GM21825 (cell line): Measurements from ENCODE around the gene NDUFB7.
A peak's percentile ranks its signal among the peaks of the same experiment; 100 is the strongest.

Experiments
- ATAC-seq: cut with Tn5 transposase; IDR thresholded peaks from one replicate; pipeline ENCODE4 v1.9.1; 2021; ENCODE audit warnings: mild to moderate bottlenecking, moderate library complexity; ENCODE audit not compliant: unreplicated experiment

The NDUFB7 gene

DNA sequence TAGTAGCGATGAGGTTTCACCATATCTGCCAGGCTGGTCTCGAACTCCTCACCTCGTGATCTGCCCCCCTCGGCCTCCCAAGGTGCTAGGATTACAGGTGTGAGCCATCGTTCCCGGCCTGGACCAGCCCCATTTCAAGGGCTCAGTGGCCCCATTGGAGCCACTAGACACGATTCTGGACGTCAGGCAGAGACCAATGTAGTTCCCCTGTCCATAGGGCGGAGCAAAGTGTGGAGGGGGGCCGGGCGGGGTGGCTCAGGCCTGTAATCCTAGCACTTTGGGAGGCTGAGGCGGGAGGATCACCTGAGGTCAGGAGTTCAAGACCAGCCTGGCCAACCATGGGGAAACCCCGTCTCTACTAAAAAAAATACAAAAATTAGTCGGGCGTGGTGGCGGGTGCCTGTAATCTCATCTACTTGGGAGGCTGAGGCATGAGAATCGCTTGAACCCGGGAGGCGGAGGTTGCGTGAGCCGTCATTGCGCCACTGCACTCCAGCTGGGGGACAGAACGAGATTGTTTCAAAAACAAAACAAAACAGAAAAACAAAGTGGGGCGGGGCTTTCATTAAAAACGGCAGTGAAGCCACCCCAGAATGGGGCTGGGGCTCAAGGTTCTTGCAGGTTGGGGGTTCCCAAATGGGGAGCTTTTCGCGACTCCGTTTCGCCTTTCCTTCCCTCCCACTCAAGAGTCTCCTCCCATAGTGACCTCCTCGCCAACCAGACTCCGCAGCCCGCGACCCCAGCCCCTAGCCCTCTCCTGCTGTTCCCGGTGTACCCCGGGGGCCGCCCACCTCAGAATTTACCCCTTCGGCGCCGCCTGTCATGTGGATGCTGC is 43.2 kb downstream of the NDUFB7 start:
- ATAC-seq: no peak

DNA sequence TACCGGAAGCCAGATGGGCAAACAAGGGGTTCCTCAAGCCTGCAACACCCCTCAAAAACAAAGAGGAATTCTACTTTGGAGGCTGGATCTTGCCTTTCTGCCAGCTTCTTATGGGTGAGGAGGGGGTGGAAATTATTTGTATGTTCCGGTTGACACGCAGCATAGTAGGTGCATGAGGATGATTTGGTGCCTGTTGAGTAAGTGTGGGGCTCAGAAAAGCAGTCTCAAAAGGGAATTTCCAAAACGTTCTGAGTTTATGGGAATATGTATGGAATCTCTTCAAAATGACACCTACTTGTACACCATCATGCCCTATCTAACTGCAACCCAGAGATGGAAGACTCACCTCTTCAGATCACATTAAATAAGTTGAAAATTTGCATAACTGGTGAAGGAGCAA is 45.4 kb downstream of the NDUFB7 start:
- no peak for ATAC-seq

DNA sequence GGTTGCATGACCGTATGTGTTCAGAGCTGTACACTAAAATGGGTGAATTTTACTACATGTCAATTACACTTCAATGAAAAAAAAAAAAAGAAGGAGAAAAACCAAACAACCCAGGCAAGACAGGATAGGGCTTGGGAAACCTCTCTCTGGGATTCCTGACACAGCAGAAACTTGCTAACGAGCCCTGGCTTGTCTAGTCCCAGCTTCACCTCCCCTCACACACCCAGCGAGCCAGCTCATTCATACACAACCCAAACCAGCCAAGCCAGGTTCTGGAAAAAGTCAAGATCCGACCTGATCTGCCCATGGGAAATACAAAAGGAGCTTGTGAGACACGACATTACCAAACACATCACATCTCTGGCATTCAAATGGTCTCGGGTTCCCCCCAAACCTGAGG is 46.1 kb downstream of the NDUFB7 start:
- no peak for ATAC-seq

DNA sequence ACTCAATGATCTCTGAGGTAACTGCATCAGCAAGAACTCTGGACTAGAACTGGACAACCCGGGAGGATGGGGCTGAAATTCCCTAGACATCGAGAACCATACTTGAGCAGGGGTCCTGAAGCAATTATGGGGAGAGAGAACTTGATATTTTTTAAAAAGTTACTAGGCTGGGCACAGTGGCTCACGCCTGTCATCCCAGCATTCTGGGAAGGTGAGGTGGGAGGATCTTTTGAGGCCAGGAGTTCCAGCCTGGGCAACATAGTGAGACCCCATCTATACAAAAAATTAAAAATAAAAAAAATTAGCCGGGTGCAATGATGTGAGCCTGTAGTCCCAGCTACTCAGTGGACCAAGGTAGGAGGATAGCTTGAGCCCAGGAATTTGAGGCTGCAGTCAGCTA is 51.3 kb downstream of the NDUFB7 start:
- no peak for ATAC-seq

DNA sequence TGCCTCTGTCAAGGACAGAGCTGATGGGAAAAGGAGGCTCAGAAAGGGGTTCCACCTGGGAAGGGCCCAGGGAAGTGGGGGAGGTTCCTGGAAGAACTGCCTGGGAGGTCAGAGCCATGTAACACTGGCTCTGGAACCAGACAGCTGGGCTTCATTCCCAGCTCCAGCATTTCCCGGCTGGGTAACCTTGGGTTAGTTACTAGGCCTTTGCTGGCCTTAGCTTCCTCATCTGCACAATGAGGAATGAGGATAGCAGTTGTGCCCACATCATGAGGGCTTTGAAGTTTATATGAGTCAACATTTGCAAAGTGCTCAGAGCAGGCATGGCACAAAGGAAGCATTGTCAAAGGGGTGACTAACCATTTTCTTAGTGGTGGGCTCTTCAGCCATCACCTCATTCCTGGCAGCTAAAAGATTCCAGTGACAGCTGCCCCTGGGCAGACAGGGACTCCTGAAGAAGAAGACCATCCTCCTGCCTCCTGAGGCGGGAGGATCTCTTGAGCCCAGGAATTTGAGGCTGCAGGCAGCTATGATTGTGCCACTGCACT is 51.9 kb downstream of the NDUFB7 start:
- ATAC-seq: no peak

DNA sequence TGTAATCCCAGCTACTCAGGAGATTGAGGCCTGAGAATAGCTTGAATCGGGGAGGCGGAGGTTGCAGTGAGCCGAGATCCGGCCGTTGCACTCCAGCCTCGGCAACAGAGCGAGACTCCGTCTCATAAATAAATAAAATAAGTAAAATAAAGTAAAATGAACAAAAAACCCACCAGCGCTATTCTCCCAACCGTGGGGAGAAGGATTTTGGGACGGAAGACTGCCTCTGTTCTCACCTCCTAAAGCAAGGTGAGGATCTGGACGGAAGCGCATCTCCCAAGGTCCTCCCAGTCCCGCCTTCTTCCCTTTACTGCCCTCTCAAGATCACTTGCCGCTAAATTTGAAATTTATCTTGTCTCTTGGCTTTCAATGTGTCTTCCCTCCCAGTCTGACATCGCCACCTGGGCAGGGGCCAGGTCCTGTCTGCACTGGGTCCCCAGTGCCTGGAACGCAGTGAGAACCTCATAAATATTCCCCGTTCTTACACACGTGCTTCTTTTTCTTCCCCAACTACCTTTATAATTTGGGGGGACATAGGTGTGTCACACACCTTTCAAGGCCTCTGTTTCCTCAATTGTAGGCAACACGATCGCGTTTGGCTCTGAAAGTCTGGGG is 52.5 kb downstream of the NDUFB7 start:
- ATAC-seq: no peak

DNA sequence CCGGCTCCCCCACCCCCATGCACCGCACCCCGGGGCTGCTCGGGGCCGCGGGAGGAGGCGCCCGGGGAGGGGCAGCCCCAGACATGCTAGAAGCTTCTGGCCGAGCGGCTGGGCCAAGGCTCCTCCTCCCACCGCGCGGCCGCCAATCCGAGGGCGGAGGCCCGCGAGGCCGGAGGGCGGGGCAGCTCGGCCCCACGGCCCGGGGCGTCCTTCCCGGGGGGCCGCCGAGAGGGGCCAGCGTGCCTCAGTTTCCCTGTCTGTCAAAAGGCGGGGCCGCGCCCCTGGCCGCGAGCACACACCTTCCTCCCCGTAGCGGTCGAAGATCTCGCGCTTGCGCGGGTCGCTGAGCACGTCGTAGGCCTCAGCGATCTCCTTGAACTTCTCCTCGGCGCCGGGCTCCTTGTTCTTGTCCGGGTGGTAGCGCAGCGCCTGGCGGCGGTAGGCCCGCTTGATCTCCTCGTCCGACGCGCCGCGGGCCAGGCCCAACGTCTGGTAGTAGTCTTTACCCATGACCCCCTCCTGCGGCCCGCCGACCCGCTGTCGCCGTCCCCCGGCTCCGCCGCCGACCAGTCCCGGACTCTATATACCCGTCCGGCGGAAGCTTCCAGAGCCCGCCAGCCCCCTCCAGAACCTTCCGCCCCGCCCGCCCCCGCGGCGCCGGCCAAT is 53.9 kb downstream of the NDUFB7 start, which contains the start of gene DNAJB1:
Gene DNAJB1, minus strand, starts transcription at position 558 of the 666 bp plus-strand sequence. Its CDS starts 48 bp downstream, at position 510.
- ATAC-seq: peak; percentile 54

DNA sequence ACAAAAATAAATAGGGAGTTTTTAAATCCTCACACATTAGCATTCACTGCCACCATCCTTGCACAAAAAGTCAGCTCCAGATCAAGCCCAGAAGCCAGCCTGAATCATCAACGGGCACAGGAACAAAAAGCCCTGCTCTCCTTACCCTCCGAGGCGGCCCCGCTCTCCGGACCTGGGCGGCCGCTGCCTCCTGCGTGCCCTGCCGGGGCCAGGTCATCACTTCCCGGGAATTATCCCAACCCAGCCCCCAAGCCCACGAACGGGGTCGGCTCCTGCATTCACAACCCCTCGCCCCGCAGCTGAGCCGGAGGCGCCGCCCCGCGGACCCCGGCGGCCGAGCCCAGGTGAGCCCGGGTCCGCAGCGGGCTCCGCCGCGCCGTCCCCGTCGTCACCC is 54.4 kb downstream of the NDUFB7 start:
- peak; percentile 5 for ATAC-seq

DNA sequence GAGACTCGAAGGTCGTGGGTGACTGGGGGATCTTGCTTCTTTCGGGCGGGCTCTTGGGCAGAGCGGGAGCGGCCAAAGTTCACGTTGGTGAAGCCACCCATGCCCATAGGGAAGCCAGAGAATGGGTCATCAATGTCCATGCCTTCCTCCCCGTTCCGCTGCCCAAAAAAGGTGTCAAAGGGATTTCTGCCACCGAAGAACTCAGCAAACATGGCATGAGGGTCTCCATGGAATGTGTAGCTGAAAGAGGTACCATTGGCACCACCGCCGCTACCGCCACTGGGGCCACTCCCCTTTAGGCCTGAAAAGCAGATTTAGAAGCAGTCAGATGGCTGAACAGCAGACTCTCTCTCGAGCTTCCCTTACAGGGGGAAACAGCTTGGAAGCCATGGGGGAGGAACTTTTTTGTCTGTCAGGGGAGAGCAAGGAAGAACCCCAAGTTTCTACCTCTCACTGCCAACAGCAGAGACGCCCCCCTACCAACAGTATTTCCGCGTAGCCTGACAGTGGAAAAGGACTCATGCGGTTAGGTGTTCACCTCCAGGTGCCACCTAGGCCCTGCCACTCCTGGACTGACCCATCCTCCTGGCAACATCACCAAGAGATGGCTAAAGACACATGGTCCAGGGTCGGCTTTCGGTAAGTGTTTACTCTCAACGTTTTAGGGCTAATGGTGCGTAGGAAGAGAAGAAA is 55.0 kb downstream of the NDUFB7 start:
- ATAC-seq: no peak
